ENCODE measurements around the gene GNAO1.

GNAO1 gene

GRCh38 chr16:56266641-56267607, 75.6 kb downstream of the GNAO1 start:
- DNase-seq (ENCODE audit: low read depth) = no peak

DNA sequence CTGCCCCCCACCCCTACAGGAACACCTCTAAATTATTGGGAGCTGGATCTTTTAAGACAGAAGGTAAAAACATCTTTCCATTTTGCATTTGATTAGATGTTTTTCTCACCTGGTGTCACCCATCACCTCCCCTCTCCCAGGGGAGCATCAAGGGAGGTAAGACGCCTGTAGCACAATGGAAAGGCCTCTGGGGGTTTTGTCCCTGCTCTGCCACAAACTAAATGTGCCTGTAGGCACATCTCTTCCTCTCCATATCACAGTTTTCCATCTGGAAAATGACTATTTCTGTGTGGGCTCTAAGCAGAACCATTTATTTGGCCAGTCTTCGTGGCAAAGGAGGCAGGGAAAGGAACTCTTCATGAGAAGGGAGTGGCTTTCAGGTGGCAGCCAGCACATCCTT, 76.6 kb downstream of the GNAO1 start:
- DNase-seq (ENCODE audit: low read depth) = no peak

GRCh38 chr16:56268799-56269198, 77.5 kb downstream of the GNAO1 start:
- no peak for DNase-seq (ENCODE audit: low read depth)

DNA sequence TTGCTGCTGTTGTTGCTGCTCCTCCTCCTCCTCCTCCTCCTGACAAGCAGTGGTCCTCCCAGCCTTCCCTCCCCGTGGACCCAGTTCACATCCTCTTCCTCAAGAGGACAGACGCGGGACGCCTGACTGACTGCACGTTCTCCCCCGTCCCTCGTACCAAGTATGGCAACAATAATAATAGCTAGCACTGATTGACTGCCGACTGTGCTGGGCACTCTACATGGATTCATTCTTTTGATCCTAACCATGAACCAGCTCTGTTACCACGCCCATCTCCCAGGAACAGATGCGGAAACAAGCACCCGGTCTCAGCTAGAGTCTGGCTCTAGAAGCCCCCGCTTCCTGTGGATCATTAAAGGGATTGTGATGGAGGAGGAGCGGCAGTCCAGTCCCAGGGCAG, 78.0 kb downstream of the GNAO1 start:
- DNase-seq (ENCODE audit: low read depth) = no peak

GRCh38 chr16:56269811-56270684, 78.8 kb downstream of the GNAO1 start:
- no peak for DNase-seq (ENCODE audit: low read depth)

DNA sequence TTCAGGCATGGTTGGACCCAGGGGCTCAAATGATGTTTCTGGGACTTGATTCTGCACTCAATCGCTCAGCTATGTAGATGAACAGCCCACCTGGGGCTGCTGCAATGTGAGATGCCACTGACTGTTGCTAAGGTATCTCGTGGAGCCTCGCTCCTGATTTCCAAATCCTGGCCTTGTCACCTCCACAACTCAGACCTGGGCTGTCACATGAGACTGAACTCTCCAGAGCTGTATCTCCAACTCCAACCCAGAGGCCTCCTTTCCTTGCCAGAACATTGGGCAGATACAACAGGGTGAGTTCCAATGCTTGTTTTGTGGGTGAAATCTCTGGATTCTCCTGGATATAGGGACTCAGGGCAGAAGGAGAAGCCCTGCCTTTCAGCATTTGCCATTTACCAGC, 79.5 kb downstream of the GNAO1 start:
- DNase-seq (ENCODE audit: low read depth) = no peak

DNA sequence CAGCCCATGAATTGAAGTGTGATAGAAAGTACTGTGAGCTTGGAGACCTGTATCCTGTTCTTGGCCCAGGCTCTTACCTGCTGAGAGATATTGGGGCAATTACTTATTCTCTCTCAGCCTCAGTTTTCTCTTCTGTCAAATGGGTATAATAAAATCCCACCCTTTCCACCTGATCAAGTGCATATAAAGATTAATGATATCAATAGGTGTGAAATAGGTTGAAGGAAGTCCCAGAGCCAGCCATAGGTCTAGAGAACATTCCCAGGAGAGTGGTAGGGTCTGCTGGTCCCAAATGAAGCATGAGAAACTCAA, 81.2 kb downstream of the GNAO1 start:
- no peak for DNase-seq (ENCODE audit: low read depth)

GRCh38 chr16:56273615-56274014, 82.3 kb downstream of the GNAO1 start:
- no peak for DNase-seq (ENCODE audit: low read depth)

DNA sequence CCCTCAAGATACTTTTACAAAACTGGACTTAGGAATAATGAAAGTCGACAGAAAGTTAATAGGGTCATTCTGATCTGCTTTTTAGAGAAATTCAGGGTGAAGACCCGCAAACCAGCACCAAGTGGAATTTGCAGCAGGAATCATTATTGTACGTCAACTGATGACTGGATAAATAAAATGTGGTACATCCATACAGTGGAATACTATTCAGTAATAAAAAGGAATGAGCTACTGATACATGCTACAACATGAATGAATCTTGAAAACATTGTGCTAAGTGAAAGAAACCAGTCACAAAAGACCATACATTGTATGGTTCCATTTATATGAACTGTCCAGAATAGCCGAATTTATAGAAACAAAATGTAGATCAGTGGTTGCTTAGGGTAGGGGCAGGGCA, 83.1 kb downstream of the GNAO1 start:
- DNase-seq (ENCODE audit: low read depth) = no peak

DNA sequence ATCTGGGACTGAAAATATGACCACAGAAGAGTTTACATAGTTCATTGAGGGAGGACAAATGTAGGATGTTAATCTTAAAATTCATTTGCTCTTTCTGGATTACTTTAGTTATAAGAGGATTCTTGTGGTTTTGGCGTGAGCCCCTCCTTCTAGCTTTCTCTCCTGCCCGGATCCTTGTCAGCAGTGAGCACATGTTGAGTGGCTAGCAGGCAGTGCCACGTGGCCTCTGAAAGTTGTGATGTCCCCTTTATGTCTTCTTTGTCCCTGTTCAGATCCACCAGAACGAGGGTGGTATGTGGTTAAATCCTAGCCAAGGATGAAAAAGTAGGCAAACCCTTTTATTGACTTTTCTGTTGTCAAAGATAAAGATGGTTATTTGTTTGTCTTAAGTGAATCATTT, 83.8 kb downstream of the GNAO1 start:
- DNase-seq (ENCODE audit: low read depth) = no peak

DNA sequence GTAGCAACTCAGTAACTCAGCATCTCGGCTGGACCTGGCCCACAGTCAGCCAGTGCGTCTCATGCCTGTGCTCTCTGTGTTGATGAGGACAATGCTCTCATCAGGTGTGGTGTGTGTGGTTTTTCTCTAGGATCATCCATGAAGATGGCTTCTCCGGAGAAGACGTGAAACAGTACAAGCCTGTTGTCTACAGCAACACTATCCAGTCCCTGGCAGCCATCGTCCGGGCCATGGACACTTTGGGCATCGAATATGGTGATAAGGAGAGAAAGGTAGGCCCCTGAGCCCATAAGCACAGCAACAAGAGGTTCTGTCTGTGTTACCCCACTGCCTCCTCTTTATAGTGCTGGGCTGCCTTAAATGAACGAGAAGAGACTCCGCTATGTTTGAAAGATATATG, 84.5 kb downstream of the GNAO1 start:
- DNase-seq (ENCODE audit: low read depth) = no peak

GRCh38 chr16:56277075-56277474, 85.8 kb downstream of the GNAO1 start:
- no peak for DNase-seq (ENCODE audit: low read depth)

GRCh38 chr16:56278196-56278855, 87.0 kb downstream of the GNAO1 start:
- DNase-seq (ENCODE audit: low read depth) = no peak

GRCh38 chr16:56279132-56279531, 87.8 kb downstream of the GNAO1 start:
- peak; percentile 39 for DNase-seq (ENCODE audit: low read depth)

GRCh38 chr16:56279914-56280313, 88.6 kb downstream of the GNAO1 start:
- no peak for DNase-seq (ENCODE audit: low read depth)

GRCh38 chr16:56281249-56281805, 90.0 kb downstream of the GNAO1 start:
- no peak for DNase-seq (ENCODE audit: low read depth)

DNA sequence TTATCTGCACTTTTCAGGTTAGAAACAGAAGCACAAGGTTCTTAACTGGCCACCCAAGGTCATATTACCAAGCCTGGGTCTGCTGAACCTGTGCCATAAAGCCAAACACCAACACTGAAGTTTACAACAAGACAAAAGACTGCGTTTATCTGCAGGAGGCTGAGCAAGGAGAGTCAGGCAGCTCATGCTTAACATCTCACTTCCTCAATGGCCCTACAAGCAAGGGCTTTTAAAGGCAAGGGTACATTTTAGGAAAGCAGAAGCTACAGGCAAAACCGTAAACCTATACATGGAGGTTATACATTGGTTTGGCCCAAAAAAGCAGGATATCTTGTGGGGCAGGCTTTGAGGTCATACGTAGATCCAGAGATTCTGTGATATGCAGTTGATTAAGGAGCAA, 91.2 kb downstream of the GNAO1 start:
- no peak for DNase-seq (ENCODE audit: low read depth)

DNA sequence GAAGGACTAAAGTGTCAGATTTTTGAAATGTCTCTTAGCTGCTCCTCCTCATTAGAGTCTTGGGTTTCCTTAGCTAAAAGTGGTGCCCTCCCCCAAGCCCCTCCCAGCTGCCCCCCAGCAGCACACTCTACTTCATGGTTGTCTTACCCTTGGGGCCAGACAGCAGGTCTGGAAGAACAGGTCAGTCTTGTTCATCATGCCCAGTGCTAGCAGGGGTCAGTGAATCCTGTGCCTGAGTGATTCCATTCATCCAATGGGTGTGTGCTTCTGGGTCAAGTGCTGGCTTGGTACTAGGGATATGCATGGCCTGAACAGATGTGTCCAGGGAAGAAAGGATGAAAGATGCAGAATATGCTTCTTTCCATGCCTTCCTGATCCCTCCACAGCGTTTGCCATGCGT, 93.2 kb downstream of the GNAO1 start:
- DNase-seq (ENCODE audit: low read depth) = no peak

- no peak for DNase-seq (ENCODE audit: low read depth)
Measured at GRCh38 chr16:56286809-56287208, 95.5 kb downstream of the GNAO1 start.

DNA sequence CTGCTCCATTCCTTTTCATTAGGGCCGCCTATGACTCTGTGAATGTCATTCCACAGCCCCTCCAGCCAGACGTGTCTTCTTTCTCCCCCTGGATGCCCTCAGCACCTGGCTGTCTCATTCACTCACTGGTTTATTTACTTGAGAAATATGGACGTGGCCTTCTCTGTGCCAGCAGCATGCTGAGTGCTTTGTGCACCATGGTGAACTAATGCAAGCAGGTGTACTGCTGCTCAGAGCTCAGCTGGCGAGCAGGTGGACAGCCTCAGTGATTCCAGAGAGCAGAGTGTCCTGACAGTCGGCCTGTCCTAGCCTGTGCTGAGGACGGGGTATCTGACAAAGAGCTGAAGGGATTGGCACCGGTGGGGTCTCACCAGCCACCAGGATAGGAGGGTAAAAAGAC, 96.7 kb downstream of the GNAO1 start:
- DNase-seq (ENCODE audit: low read depth) = no peak

DNA sequence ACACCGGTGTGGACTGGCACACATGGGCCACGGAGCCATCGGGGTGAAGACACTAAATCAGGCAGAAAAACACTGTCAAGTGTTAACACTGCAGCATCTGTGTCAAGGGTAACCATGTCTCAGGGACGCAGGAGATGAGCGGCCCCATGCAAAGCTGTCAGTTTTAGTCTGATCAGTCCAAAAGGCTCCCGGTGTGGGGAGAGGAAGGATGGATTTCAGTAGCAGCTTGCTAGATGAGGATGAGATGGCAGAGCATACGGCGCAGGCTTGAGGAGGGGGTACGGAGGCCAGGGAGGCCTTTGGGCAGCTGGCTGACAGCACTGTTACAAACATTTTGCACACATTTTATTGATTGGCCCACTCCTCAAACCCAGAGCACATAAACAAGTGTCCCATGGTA, 98.1 kb downstream of the GNAO1 start:
- DNase-seq (ENCODE audit: low read depth) = no peak

GRCh38 chr16:56289862-56290261, 98.6 kb downstream of the GNAO1 start:
- DNase-seq (ENCODE audit: low read depth) = no peak

Data from activated T-cell treated with anti-CD3 and anti-CD28 coated beads for 48 hours (primary cell).